ENCODE results near the gene SH3RF3. TPM values are rescaled to one million over a fixed set of nuclear protein-coding genes. Genes with fewer than 3 reads are reported as not detected.

Gene SH3RF3
- total RNA-seq, 3 donors from 2014 or later (not counting 1 experiment from before 2014, with no cell fraction given): 0.23 to 0.61 (median 0.34) TPM

DNA sequence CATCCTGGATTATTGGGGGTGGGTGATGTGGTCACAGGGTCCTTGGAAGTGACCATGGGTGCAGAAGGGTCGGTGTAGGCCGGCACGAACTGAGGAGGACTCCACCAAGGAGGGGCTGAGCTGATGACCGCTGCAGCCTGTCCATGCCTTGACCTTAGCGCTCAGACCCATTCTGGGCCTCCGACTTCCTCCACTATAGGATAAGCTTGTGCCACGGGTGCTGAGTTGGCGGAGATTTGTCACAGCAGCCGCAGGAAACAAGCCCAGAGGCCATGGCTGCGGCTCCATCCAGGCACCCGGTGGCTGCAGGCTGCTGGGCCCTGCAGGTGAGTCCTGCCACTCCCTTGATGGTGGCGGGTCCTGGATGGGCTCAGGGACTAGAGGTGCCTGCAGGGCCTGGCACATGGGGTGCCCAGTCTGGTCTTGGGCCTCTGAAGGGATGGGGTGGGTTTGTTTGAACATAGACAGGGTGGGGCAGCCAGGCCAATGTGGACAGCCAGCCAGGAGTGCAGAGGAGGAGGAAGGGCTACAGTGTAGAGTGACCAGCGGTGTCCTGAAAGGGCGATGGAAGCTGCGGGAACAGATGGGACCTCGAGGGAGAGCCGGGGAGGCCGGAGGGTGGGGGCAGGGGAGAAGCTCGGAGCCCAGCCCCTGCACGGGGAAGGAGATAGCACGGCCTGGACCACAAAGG, 400.0 kb downstream of the SH3RF3 start:
- TF ChIP-seq, protein P1, sequence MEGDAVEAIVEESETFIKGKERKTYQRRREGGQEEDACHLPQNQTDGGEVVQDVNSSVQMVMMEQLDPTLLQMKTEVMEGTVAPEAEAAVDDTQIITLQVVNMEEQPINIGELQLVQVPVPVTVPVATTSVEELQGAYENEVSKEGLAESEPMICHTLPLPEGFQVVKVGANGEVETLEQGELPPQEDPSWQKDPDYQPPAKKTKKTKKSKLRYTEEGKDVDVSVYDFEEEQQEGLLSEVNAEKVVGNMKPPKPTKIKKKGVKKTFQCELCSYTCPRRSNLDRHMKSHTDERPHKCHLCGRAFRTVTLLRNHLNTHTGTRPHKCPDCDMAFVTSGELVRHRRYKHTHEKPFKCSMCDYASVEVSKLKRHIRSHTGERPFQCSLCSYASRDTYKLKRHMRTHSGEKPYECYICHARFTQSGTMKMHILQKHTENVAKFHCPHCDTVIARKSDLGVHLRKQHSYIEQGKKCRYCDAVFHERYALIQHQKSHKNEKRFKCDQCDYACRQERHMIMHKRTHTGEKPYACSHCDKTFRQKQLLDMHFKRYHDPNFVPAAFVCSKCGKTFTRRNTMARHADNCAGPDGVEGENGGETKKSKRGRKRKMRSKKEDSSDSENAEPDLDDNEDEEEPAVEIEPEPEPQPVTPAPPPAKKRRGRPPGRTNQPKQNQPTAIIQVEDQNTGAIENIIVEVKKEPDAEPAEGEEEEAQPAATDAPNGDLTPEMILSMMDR (IDR thresholded peaks at IDR 0.05): no peak
- no peaks in the 10 kb centered on the region for H3K4me1 ChIP-seq (ENCODE audit: control insufficient read depth, insufficient read depth, low read length)
- 89% methylated on average over 21 of the region's 21 CpGs for WGBS (ENCODE audit: insufficient coverage)
- no peaks in the 10 kb centered on the region for H3K9me3 Mint-ChIP-seq
- H3K36me3 ChIP-seq (ENCODE audit: control insufficient read depth, insufficient read depth, low read length): no peaks in the 10 kb centered on the region
- no peaks in the 10 kb centered on the region for H3K27me3 ChIP-seq (ENCODE audit: control insufficient read depth, insufficient read depth, low read length)
- H3K27ac ChIP-seq (ENCODE audit: low read length): no peak overlapping the region
- H3K27ac Mint-ChIP-seq: no peak overlapping the region
- no peak for ATAC-seq
- no peak overlapping the region for H3K4me3 ChIP-seq (ENCODE audit: low read length)
- no peak for DNase-seq
- no peaks in the 10 kb centered on the region for H3K4me1 Mint-ChIP-seq
- intact Hi-C loops (cut with micrococcal nuclease): no loop called here
- no peaks in the 10 kb centered on the region for H3K36me3 Mint-ChIP-seq
- H3K4me3 Mint-ChIP-seq: no peak overlapping the region
- no peaks in the 10 kb centered on the region for H3K9me3 ChIP-seq (ENCODE audit: control insufficient read depth, insufficient read depth, low read length)
- H3K27me3 Mint-ChIP-seq (ENCODE audit: low read depth in 2 of 2): peaks cover 10 to 21% of the 10 kb centered on the region in 2 donors

DNA sequence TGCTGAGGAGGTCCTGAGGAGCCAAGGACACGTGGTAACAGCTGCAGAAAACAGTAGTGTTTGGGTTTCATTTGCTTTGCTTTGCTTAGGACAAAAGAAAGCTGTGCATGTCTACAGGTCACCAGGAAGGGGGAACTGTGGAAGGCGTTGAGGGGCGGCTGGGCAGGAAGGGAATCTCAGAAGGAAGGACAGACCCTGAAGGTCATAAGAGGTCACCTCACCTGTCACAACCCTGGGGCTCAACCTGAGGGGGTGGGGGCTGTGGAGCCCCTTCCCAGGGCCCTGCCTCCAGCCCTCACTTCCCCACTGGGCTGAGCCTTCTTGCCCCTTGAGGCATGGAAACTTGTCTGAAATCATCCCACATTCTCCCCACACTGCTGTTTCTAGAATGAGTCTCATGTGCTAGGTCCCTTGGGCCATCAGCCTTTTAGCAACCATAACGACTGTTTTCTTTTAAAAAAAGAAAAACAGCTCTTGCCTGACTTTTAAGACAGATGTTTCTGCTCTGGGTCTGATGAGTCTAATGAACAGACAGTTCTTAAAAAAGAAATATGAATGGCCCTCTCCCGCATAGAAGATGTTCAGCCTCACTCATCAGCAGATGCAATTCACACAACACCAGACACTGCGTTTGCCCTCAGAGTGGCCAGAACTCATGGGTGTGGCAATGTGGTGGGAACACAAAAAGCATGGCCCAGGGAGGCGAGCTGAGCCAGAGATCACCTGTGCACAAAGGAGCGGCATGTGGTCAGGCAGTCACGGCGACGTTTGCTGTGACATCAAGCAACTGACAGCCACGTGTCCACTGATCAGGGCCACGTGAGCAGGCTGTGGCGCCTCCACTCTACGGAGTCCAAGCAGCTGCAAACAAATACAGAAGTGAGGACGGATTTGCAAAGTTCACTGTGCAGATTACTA, 400.8 kb downstream of the SH3RF3 start:
- no peaks in the 10 kb centered on the region for H3K36me3 ChIP-seq (ENCODE audit: control insufficient read depth, insufficient read depth, low read length)
- peaks cover 10 to 21% of the 10 kb centered on the region in 2 donors for H3K27me3 Mint-ChIP-seq (ENCODE audit: low read depth in 2 of 2)
- H3K4me1 Mint-ChIP-seq: no peaks in the 10 kb centered on the region
- WGBS (ENCODE audit: insufficient coverage): 83% methylated on average over 15 of the region's 16 CpGs
- intact Hi-C loops (cut with micrococcal nuclease): no loop called here
- ATAC-seq: no peak
- no peak overlapping the region for H3K4me3 ChIP-seq (ENCODE audit: low read length)
- DNase-seq: no peak
- TF ChIP-seq, protein P1 (IDR thresholded peaks at IDR 0.05): no peak
- no peaks in the 10 kb centered on the region for H3K9me3 ChIP-seq (ENCODE audit: control insufficient read depth, insufficient read depth, low read length)
- H3K4me1 ChIP-seq (ENCODE audit: control insufficient read depth, insufficient read depth, low read length): no peaks in the 10 kb centered on the region
- H3K27ac ChIP-seq (ENCODE audit: low read length): no peak overlapping the region
- H3K27me3 ChIP-seq (ENCODE audit: control insufficient read depth, insufficient read depth, low read length): no peaks in the 10 kb centered on the region
- no peak overlapping the region for H3K4me3 Mint-ChIP-seq
- H3K9me3 Mint-ChIP-seq: no peaks in the 10 kb centered on the region
- no peaks in the 10 kb centered on the region for H3K36me3 Mint-ChIP-seq
- H3K27ac Mint-ChIP-seq: no peak overlapping the region

DNA sequence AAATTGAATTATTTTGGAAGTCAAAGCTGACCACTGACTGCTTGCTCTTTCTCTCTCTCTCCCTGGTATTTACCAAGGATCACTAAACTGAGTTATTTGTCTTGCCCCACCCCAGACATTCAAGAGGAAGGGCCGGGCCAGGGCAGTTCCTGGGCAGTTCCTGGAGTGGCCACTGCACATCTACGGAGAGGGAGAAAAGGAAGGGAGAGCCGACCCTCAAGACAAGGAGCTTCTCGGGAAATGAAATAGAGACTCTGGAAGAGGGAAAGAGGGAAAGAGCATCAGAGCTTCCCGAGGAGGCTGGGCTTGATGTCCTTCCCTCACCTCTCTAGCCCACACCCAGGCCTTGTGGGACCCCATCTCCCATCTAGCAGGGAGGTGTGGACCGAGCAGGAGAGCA, 401.7 kb downstream of the SH3RF3 start:
- H3K27ac Mint-ChIP-seq: no peak overlapping the region
- no peaks in the 10 kb centered on the region for H3K36me3 Mint-ChIP-seq
- Histone ChIP-seq H3K27me3 (ENCODE audit: control insufficient read depth, insufficient read depth, low read length) (no peaks in the 10 kb centered on the region), H3K27ac (ENCODE audit: low read length) (no peak overlapping the region), H3K4me1 (ENCODE audit: control insufficient read depth, insufficient read depth, low read length) (no peaks in the 10 kb centered on the region), H3K36me3 (ENCODE audit: control insufficient read depth, insufficient read depth, low read length) (no peaks in the 10 kb centered on the region), H3K9me3 (ENCODE audit: control insufficient read depth, insufficient read depth, low read length) (no peaks in the 10 kb centered on the region), H3K4me3 (ENCODE audit: low read length) (no peak overlapping the region)
- 69% methylated on average over 6 of the region's 6 CpGs for WGBS (ENCODE audit: insufficient coverage)
- ATAC-seq (no peak), DNase-seq (no peak)
- H3K27me3 Mint-ChIP-seq (ENCODE audit: low read depth in 2 of 2): peaks cover 10 to 21% of the 10 kb centered on the region in 2 donors
- no peak overlapping the region for H3K4me3 Mint-ChIP-seq
- intact Hi-C loops (cut with micrococcal nuclease): no loop called here
- TF ChIP-seq, protein P1 (IDR thresholded peaks at IDR 0.05): no peak
- H3K4me1 Mint-ChIP-seq: no peaks in the 10 kb centered on the region
- no peaks in the 10 kb centered on the region for H3K9me3 Mint-ChIP-seq
